Neural progenitor cell (in vitro differentiated cells): ENCODE results near the gene IKBKG.
"Not testable (repeated sequence)": the region's sequence is repeated elsewhere in the genome, so short reads cannot be mapped to it uniquely, and the experiment has no call there.

ENCODE experiments used
- CTCF ChIP-seq: fragments of 200-600 bp; sonication (generic); IDR thresholded peaks from 2 replicates; pipeline ENCODE4 v1.5.1; 2017; ENCODE audit warnings: antibody characterized with exemption, mild to moderate bottlenecking
- EZH2 ChIP-seq: fragments of 200-600 bp; sonication (generic); IDR thresholded peaks from 2 replicates; pipeline ENCODE4 v1.6.1; 2017; ENCODE audit warnings: antibody characterized with exemption, mild to moderate bottlenecking, moderate library complexity
- EZH2phosphoT487 ChIP-seq: fragments of 200-600 bp; sonication (generic); IDR thresholded peaks from 2 replicates; pipeline ENCODE4 v1.6.1; 2017; ENCODE audit warnings: antibody characterized with exemption

GRCh38 chrX:154560326-154560725 is 12.9 kb downstream of the IKBKG start:
- TF ChIP-seq CTCF, EZH2, EZH2phosphoT487: not testable (repeated sequence)
